Mucosa of descending colon (tissue), 3 donors: ENCODE results near the gene MOB3C. TPM values are rescaled to one million over a fixed set of nuclear protein-coding genes. Genes with fewer than 3 reads are reported as not detected.
A peak's percentile ranks its signal among the peaks of the same experiment; 100 is the strongest.

Source experiments
- ATAC-seq: fragments of 200-7000 bp; cut with Tn5 transposase; one replicate; pipeline ENCODE4 v1.9.1; 2020; ENCODE audit warnings: mild to moderate bottlenecking, moderate library complexity
- DNase-seq, 3 donors: peaks; one replicate each; pipeline ENCODE4 v3.0.0-alpha.2; 2020
- H3K36me3 ChIP-seq: fragments of 200-600 bp; one replicate; pipeline ENCODE4 v1.8.0; 2021; ENCODE audit warnings: low read depth, mild to moderate bottlenecking
- H3K4me1 ChIP-seq: fragments of 200-600 bp; one replicate; pipeline ENCODE4 v1.8.0; 2021; ENCODE audit warnings: low read depth, mild to moderate bottlenecking
- H3K4me3 ChIP-seq: fragments of 200-600 bp; one replicate; pipeline ENCODE4 v1.8.0; 2021; ENCODE audit warnings: mild to moderate bottlenecking
- H3K9me3 ChIP-seq: fragments of 200-600 bp; one replicate; pipeline ENCODE4 v1.8.0; 2021; ENCODE audit warnings: mild to moderate bottlenecking
- intact Hi-C, 2 donors: fragments of 100-400 bp; cut with DNase I in 1 of 2; cut with micrococcal nuclease in 1 of 2; formaldehyde crosslinking; loops; one replicate each; pipeline versions ENCODE4 v1.11.0 to v1.11.1; 2022; cut with DNase I, micrococcal nuclease
- total RNA-seq, 3 donors: library from RNA; stranded (reverse); fragmentation: NEBNext Ultra II Directional in 2 of 3; extraction: Animal tissue kit (Norgen Biotek cat#: 25700) in 2 of 3; gene quantifications; one replicate each; pipeline versions ENCODE4 v1.2.1 to v1.2.4, GENCODE V29; 2021 to 2023
- TF ChIP-seq, protein P1 (sequence below): fragments of 200-600 bp; IDR thresholded peaks from one replicate; pipeline ENCODE4 v1.8.0; 2022; ENCODE audit warnings: antibody characterized with exemption, mild to moderate bottlenecking
- donor health status: DM: no; HTN: no; CAD: no; lungs with moderate emphysema.
- donor health status: DM: no; HTN: no; CAD: no.
- donor health status: DM: no; HTN: yes; CAD: no.

Gene MOB3C
- total RNA-seq, 3 donors from 2014 or later: 15.4 to 24.4 (median 17.4) TPM

DNA sequence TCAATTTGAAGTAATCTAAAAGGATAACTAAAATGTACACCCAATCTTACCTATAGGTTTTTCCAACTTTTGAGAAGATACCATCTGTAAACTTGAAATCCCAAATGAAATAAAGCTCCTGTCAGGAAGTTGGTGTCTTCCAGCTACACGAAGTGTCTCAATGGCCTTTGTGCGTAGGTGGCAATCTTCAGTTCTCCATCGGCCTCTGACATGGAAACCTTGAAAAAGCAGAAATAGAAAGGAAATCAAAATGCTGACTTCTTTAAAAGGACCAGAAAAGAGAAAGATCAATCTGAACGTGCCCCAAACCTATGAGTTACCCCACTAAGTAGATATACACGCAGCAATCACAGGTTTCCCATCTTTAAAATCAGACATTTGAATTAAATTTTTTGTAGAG lies 22.5 kb downstream of the MOB3C start:
- ATAC-seq: no peak

DNA sequence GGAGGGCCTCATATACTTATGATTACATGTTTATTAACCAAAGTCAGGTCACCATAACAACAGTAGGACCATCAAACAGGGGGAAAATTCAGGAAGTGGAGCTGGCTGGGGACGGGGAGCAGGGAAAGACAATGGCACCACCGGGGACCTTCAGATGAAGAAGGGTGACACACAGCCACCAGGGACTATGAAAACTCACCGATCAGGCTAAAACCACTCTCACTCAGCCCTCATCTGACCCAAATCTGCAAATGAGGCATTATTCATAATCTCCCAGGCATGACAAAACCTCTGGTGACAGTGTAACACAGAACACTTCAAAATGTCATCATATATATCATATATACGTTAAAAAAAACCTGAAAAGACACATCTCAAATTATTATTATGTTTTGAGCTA lies 23.8 kb downstream of the MOB3C start:
- intact Hi-C loops: no loop called here
- H3K36me3 ChIP-seq: no peaks in the 10 kb centered on the region
- H3K4me1 ChIP-seq: no peaks in the 10 kb centered on the region
- ATAC-seq: no peak
- H3K4me3 ChIP-seq: no peak overlapping the region
- no peak for DNase-seq
- no peaks in the 10 kb centered on the region for H3K9me3 ChIP-seq
- TF ChIP-seq, protein P1, sequence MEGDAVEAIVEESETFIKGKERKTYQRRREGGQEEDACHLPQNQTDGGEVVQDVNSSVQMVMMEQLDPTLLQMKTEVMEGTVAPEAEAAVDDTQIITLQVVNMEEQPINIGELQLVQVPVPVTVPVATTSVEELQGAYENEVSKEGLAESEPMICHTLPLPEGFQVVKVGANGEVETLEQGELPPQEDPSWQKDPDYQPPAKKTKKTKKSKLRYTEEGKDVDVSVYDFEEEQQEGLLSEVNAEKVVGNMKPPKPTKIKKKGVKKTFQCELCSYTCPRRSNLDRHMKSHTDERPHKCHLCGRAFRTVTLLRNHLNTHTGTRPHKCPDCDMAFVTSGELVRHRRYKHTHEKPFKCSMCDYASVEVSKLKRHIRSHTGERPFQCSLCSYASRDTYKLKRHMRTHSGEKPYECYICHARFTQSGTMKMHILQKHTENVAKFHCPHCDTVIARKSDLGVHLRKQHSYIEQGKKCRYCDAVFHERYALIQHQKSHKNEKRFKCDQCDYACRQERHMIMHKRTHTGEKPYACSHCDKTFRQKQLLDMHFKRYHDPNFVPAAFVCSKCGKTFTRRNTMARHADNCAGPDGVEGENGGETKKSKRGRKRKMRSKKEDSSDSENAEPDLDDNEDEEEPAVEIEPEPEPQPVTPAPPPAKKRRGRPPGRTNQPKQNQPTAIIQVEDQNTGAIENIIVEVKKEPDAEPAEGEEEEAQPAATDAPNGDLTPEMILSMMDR: no peak

More for the DNA sequence above, 22.5 kb downstream of the MOB3C start:
- TF ChIP-seq, protein P1: no peak
- Histone ChIP-seq H3K9me3 (no peaks in the 10 kb centered on the region), H3K4me3 (no peak overlapping the region), H3K4me1 (no peaks in the 10 kb centered on the region), H3K36me3 (no peaks in the 10 kb centered on the region)
- intact Hi-C loops: no loop called here
- no peak for DNase-seq

DNA sequence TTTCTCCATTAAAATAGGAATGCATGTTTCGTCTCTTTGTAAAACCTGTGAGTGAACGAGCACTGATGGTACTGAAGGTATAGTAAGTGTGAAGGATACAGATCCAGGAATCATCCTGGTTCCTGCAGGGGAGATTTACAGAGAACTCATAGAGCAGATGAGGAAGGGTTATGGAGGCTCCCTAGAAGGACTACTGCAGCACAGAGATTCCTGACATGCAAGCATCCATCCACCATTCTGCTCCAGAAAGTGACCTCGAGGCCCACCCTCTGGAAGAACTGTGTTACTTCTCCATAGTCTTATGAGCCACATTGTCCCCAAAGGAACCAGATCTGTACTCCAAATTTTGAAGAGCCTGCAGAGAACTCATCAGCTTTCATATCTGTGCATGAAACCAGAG lies 27.1 kb downstream of the MOB3C start:
- ATAC-seq (no peak), DNase-seq (no peak)
- H3K4me1 ChIP-seq: no peaks in the 10 kb centered on the region
- TF ChIP-seq, protein P1: no peak
- no peak overlapping the region for H3K4me3 ChIP-seq
- no peaks in the 10 kb centered on the region for H3K36me3 ChIP-seq
- intact Hi-C loops: no loop called here
- no peaks in the 10 kb centered on the region for H3K9me3 ChIP-seq

DNA sequence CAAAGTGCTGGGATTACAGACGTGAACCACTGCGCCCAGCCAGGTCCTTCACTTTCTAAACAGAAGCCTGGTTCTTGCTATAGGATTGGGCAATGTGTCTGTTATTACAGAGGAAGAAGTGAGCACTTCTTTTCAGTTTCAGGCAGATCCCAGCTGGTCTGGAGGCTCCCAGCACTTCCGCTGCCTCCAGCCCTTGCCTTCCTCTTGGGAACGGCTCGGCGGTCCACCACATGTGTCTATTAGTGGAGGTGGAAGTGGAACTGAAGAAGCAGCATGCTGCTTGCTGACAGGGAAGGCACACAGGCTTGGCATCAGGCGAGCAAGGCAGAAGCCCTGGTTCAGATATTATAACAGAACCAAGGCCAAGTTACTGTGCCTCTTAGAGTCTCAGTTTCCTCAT lies 29.5 kb downstream of the MOB3C start:
- peak; percentile 21 to 59 (median 34) for DNase-seq
- H3K36me3 ChIP-seq: no peaks in the 10 kb centered on the region

DNA sequence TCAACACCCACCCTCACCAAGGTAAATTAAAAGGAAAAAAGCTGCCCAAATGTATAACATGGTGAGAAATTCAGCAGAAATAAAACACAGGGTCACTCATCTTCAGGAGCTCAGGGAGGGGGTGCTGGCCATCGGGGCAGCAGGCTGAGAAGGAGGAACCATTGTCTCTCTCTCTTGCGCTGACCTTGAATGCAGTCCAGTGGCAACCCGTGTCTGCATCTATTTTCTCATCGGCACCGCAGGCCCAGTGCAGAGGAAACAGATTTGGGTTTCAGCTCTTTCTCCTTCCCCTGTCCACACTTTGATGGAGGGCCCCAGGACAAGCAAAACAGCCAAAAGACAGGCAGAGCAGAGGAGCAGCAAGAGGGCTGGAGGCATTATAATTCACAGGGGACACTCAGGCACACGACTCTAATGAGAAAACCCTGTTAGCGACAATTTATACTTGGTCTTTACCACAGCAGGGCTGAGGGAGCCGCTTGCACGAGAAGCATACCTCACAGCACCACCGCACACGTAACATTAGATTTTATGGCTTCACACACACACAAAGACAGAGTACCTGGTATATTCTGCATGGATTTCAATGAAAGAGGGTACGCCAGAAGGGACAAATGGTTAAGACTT lies 31.2 kb downstream of the MOB3C start:
- Histone ChIP-seq H3K36me3 (no peaks in the 10 kb centered on the region), H3K4me1 (no peaks in the 10 kb centered on the region), H3K4me3 (no peak overlapping the region), H3K9me3 (no peaks in the 10 kb centered on the region)
- TF ChIP-seq, protein P1: no peak
- no peak for DNase-seq
- intact Hi-C loops: no loop called here
- ATAC-seq: no peak

More for the DNA sequence above, 29.5 kb downstream of the MOB3C start:
- no peaks in the 10 kb centered on the region for H3K4me1 ChIP-seq
- H3K9me3 ChIP-seq: no peaks in the 10 kb centered on the region
- intact Hi-C loops: no loop called here
- ATAC-seq: peak; percentile 45
- H3K4me3 ChIP-seq: no peak overlapping the region
- TF ChIP-seq, protein P1: no peak

DNA sequence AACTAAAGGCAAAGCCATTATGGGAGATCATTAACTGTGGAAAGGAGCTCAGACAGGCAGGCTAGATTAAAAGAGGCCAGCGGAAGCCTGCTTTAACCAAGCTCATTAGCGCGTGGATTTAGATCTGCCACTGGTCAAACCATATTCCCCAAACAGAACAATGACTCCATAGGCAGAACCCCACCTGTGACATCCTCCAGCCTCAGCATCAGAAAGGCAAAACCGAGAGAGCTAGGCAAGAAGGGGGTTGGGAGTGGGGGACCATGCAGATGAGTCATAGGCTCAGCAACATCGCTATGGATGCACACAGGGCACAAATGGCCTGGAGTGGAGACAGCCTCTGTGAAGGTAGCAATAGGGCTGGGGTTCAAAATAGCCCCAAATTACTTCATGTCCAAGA lies 33.1 kb downstream of the MOB3C start:
- Histone ChIP-seq H3K4me1 (no peaks in the 10 kb centered on the region), H3K9me3 (no peaks in the 10 kb centered on the region), H3K36me3 (peaks cover 9% of the 10 kb centered on the region), H3K4me3 (no peak overlapping the region)
- ATAC-seq (no peak), DNase-seq (no peak)
- intact Hi-C loops: no loop called here
- TF ChIP-seq, protein P1: no peak
